PFSK-1 (cell line): ENCODE measurements around the gene NGLY1.

Source experiments
- FOXP2 ChIP-seq: optimal IDR thresholded peaks from 2 replicates; pipeline ENCODE3; 2011; ENCODE audit warnings: borderline replicate concordance, control low read depth, inconsistent platforms; ENCODE audit not compliant: insufficient read depth; ENCODE audit errors: extremely low read length, extremely low read depth
- POLR2AphosphoS5 ChIP-seq: IDR thresholded peaks from 2 replicates; pipeline ENCODE4 v1.6.1; 2012; ENCODE audit warnings: low read depth, mild to moderate bottlenecking, control low read depth, low read length, moderate library complexity
- REST ChIP-seq, 2 experiments: IDR thresholded peaks; 2 replicates each; pipeline versions ENCODE4 v1.6.1 to v1.8.0; 2011 to 2012; ENCODE audit warnings: low read depth in 2 of 2, low read length in 2 of 2, control low read depth in 1 of 2, inconsistent platforms in 1 of 2, mild to moderate bottlenecking in 1 of 2, moderate library complexity in 1 of 2; ENCODE audit not compliant: insufficient read depth in 1 of 2
- SIN3A ChIP-seq: IDR thresholded peaks from 2 replicates; pipeline ENCODE4 v1.6.1; 2012; ENCODE audit warnings: mild to moderate bottlenecking, low read length, moderate library complexity, borderline replicate concordance; ENCODE audit not compliant: insufficient read depth
- TAF1 ChIP-seq: IDR thresholded peaks from 2 replicates; pipeline ENCODE4 v1.6.1; 2012; ENCODE audit warnings: low read length, control low read depth, borderline replicate concordance; ENCODE audit not compliant: insufficient read depth

Gene NGLY1

GRCh38 chr3:25781758-25782594 is 1.3 kb downstream of the NGLY1 start:
- TF ChIP-seq SIN3A (no peak), FOXP2 (no peak), TAF1 (no peak), POLR2AphosphoS5 (no peak), REST (IDR thresholded peaks at IDR 0.05; ENCODE audit: insufficient read depth in 1 of 2, low read depth in 2 of 2, low read length in 2 of 2) (no peak)

GRCh38 chr3:25781145-25781757 is 2.0 kb downstream of the NGLY1 start:
- TF ChIP-seq REST (IDR thresholded peaks at IDR 0.05; ENCODE audit: insufficient read depth in 1 of 2, low read depth in 2 of 2, low read length in 2 of 2): no peak
- TF ChIP-seq TAF1: no peak
- no peak for TF ChIP-seq POLR2AphosphoS5
- TF ChIP-seq SIN3A: no peak
- TF ChIP-seq FOXP2: no peak

- no peak for TF ChIP-seq REST (IDR thresholded peaks at IDR 0.05; ENCODE audit: insufficient read depth in 1 of 2, low read depth in 2 of 2, low read length in 2 of 2)
- no peak for TF ChIP-seq SIN3A
- no peak for TF ChIP-seq POLR2AphosphoS5
- no peak for TF ChIP-seq FOXP2
- no peak for TF ChIP-seq TAF1
Observed at GRCh38 chr3:25780618-25781017, 2.6 kb downstream of the NGLY1 start.

- no peak for TF ChIP-seq SIN3A
- TF ChIP-seq TAF1: no peak
- TF ChIP-seq POLR2AphosphoS5: no peak
- no peak for TF ChIP-seq REST (IDR thresholded peaks at IDR 0.05; ENCODE audit: insufficient read depth in 1 of 2, low read depth in 2 of 2, low read length in 2 of 2)
- no peak for TF ChIP-seq FOXP2
Observed at GRCh38 chr3:25775936-25776335, 7.3 kb downstream of the NGLY1 start.
